ENCODE measurements around the gene COL6A1.
A peak's percentile ranks its signal among the peaks of the same experiment; 100 is the strongest.
"Not testable (repeated sequence)": the region's sequence is repeated elsewhere in the genome, so short reads cannot be mapped to it uniquely, and the experiment has no call there.

Gene COL6A1

DNA sequence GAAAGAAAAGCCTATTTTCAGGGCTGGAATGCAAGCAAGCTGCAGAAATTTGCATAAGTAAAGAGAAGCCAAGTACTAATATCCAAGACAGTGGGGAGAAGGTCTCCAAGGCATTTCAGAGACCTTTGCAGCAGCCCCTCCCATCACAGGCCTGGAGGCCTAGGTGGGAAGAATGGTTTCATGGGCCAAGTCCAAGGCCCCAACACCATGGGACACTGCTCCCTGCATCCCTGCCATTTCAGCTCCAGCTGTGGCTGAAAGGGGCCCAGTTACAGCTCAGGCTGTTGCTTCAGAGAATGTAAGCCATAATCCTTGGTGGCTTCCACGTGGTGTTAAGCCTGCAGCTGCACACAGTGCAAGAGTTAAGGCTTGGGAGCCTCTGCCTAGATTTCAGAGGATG is 16.9 kb upstream of the COL6A1 start:
- no peak for DNase-seq (ENCODE audit: extremely low read depth in 1 of 2, low read depth in 1 of 2)

DNA sequence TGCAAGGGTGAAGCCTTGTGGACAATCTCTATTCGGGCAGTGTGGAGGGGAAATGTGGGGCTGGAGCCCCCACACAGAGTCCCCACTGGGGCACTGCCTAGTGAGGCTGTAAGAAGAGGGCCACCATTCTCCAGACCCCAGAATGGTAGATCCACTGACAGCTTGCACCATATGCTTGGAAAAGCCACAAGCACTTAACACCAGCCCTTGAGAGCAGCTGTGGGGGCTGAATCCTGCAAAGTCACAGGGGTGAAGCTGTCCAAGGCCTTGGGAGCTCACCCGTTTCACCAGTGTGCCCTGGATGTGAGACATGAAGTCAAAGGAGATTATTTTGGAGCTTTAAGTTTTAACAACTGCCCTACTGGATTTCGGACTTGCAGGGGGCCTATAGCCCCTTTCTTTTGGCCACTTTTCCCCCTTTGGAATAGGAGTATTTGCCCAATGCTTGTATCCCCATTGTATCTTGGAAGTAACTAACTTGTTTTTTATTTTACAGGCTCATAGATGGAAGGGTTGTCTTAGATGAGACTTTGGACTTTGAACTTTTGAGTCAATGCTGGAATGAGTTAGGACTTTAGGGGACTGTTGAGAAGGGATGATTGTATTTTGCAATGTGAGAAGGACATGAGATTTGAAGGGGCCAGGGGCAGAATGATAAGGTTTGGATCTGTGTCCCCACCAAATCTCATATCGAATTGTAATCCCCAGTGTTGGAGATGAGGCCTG is 16.3 kb upstream of the COL6A1 start:
- DNase-seq (ENCODE audit: extremely low read depth in 1 of 2, low read depth in 1 of 2): no peak

GRCh38 chr21:45966791-45967394 is 14.7 kb upstream of the COL6A1 start:
- no peak for DNase-seq (ENCODE audit: extremely low read depth in 1 of 2, low read depth in 1 of 2)

DNA sequence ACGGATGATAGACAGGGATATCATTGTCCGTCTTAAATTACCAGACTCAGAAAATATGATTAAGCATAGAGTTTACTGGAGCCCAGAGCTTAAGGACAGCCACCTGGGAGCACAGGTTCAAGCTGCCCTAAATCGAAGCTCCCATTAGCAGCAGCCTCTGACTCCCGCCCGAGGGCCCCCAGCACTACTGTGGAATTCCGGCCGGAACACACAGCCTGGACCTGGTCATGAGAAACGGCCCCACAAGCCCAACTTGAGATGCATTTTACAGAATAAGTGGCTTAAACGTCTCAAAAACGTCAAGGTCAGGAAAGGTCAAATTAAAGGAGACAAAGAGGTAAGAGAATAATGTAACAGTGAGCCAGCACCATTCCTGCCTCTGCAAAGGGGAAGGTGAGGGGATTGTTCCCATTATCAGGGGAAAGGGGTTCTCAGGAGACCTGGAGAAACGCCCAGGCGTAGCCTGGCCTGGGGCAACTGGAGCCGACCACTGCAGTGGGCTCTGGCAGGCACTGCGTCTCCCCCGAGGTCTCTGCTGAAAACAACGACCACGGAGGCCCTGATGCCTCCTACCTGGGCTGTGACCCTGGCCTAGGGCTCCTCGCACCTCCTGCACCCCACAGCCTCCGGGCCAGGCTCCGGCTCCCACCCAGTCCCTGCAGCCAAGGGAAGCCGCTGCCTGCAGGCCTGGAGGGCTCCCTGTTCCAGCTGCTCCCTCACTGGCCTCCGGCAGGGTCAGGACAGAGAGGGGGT is 11.5 kb upstream of the COL6A1 start:
- no peak for DNase-seq (ENCODE audit: extremely low read depth in 1 of 2, low read depth in 1 of 2)

- DNase-seq (ENCODE audit: extremely low read depth in 1 of 2, low read depth in 1 of 2): peak in 1 of 2 donors; percentile 46
These were observed 10.6 kb upstream of the COL6A1 start for GRCh38 chr21:45970674-45971615.

DNA sequence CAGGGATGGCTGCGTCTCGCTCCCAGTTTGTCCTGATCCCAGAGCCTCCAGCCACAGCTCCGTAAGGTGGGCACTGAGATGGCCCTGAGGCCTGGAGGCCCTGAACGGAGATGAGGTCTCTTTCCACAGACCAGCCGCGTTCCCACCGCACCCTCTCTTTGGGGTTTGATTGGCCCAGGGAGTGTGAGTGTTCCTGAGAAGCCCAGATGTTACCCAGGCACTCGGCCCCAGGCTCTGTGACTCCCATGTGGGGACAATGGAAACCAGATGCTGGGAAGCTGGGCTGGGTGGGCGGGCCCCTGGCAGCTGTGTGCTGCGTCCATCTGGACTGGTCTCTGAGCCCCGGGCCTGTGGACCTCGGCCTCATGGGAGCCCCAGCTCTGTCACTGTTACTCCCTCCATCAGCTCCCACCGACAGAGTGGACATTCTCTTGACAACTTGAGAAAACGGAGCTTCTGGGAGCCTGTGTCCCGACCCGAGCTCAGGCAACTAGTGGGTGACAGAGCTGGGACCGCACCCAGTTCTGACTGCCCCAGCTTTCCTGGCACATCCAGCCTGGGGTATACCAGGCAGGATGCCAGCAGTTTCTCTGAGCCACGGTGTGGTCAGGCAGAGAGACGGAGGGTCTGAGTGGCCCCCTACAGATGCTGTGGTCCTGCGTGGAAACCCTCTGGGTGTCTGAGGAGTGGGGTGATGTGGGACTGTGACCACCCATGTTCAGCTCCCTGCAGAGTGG is 9.8 kb upstream of the COL6A1 start:
- no peak for DNase-seq (ENCODE audit: extremely low read depth in 1 of 2, low read depth in 1 of 2)

- DNase-seq (ENCODE audit: extremely low read depth in 1 of 2, low read depth in 1 of 2): no peak
These were observed 9.2 kb upstream of the COL6A1 start for GRCh38 chr21:45972353-45972715.

- DNase-seq (ENCODE audit: extremely low read depth in 1 of 2, low read depth in 1 of 2): no peak
These were observed 8.7 kb upstream of the COL6A1 start for GRCh38 chr21:45972716-45973474.

DNA sequence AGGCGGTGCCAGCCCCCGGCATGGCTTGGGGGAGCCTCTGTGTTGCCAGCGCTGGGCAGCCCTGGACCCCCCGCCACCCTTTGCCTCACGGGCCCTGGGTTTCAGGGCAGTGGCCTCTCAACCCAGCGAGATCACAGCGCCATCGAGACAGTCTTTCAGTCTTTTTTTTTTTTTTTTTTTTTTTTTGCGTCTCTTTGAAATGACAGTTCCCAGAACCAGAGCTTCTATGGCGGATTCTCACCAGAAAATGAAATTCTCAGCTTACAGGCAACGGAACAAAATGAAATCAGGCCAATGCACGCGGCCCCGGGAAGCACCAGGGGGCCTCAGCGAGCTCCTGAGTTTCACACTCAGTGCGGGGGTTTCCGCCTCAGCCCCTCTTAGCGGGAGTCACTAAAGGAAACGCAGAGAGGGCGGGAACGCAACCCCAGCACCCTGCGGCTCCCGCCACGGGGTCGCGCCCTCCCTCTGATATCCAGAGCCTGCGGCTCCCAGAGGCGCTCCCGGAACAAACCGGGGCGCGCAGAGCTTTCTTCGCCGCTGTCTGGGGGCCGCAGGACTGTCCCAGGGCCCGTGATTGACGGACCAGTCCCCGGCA is 8.0 kb upstream of the COL6A1 start:
- peak; percentile 57 to 73 for DNase-seq (ENCODE audit: extremely low read depth in 1 of 2, low read depth in 1 of 2)

- no peak for DNase-seq (ENCODE audit: extremely low read depth in 1 of 2, low read depth in 1 of 2)
These were observed 7.2 kb upstream of the COL6A1 start for GRCh38 chr21:45974073-45975019.

- DNase-seq (ENCODE audit: extremely low read depth in 1 of 2, low read depth in 1 of 2): no peak
These were observed 6.4 kb upstream of the COL6A1 start for GRCh38 chr21:45975020-45975666.

- DNase-seq (ENCODE audit: extremely low read depth in 1 of 2, low read depth in 1 of 2): not testable (repeated sequence)
These were observed 5.7 kb upstream of the COL6A1 start for GRCh38 chr21:45975667-45976409.

DNA sequence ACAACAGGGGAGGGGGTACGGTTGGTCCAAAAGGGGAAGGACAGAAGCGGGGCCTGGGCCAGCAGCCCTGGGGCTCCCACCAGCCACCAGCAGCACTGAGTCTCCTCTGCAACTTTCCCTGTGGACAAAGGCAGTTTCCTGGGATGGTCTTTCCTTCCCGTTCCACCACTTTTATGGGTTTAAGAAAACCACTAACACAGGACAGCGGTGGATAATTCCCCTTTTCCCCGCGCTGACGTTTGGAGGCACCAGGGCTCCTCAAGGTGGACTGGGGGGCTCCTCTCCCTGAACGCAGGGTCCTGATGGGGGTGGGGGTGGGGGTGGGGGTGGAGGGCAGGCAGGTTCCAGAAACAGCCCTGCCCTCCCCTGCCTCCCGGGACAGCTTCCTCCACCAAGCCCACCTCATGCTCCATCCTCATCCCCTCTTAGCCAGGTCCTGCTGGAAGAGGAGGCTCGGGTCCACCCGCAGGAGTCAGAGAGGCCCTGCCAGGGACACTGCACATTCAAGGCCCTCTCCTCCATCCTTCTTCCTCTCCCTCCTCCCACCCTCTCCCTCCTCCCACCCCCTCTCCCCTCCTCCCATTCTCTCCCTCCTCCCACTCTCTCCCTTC is 4.8 kb upstream of the COL6A1 start:
- no peak for DNase-seq (ENCODE audit: extremely low read depth in 1 of 2, low read depth in 1 of 2)

DNA sequence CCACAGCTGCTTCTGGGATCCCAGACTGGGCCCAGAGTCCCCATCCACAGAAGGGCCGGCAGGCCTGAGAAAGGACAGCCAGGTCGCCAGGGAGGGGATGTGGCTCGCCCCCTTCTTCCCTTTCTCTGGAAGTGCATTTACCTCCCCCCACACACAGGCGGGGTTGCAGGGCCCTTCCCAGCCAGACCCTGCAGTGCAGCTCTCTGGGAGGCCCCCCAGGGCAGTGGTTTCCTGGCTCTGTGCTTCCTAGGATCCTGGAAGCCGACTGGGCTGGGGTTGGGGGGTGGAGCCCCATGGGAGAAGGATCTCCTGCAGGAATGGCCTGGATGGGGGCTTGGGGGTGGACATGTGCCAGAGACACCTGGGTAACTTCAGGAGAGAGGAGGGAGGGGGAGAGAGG is 4.2 kb upstream of the COL6A1 start:
- DNase-seq (ENCODE audit: extremely low read depth in 1 of 2, low read depth in 1 of 2): no peak

DNA sequence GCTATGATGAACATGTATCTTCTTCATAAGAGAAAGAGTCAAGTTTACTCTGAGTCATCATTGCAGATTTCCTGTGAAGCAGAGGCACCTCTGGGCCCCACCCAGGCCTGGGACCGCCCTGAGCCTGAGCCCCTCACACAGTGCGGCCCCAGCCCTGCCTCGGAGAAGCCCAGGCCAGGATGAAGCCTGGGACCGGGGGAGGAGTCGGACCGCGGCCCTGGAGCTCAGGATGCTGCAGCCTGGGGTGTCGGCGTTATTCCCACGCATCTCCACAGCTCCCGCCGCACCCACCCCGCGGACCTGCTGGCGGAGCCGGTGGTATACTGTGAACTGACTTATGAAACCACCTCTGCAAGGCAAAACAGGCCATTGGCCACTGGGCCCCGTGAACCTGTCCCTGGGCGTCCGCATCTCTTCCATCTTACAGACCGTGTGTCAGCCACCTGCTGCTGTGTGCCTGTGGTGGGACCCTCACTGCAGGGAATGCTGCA is 2.4 kb upstream of the COL6A1 start:
- no peak for DNase-seq (ENCODE audit: extremely low read depth in 1 of 2, low read depth in 1 of 2)

GRCh38 chr21:45979651-45980050 is 1.9 kb upstream of the COL6A1 start:
- DNase-seq (ENCODE audit: extremely low read depth in 1 of 2, low read depth in 1 of 2): no peak

Measured in activated CD8-positive, alpha-beta memory T cell treated with anti-CD3 and anti-CD28 coated beads for 1 hour (primary cell).